Left cardiac atrium (tissue), 4 donors: ENCODE measurements around the gene TNNI3K. TPM values are rescaled to one million over a fixed set of nuclear protein-coding genes. Genes with fewer than 3 reads are reported as not detected.
A peak's percentile ranks its signal among the peaks of the same experiment; 100 is the strongest.

Experiments used
- ATAC-seq, 2 donors: fragments of 200-7000 bp; cut with Tn5 transposase; one replicate each; pipeline ENCODE4 v1.9.1; 2020; ENCODE audit warnings: mild to moderate bottlenecking in 2 of 2, moderate library complexity in 2 of 2
- DNase-seq: peaks from one replicate; pipeline ENCODE4 v3.0.0-alpha.2; 2020
- intact Hi-C, 2 donors: fragments of 100-400 bp; cut with DNase I; formaldehyde crosslinking; loops; one replicate each; pipeline versions ENCODE4 v1.14.1 to v1.15.1; 2022 to 2023
- total RNA-seq, 2 donors: library from RNA; stranded (reverse); fragmentation: NEBNext Ultra II Directional; extraction: Animal tissue kit (Norgen Biotek cat#: 25700); gene quantifications; one replicate each; pipeline ENCODE4 v1.2.1, GENCODE V29; 2021
- donor health status: DM: no; HTN: yes; CAD: no.
- donor health status: DM: no; HTN: yes; CAD: no; lungs with severe emphysema.
- donor health status: DM: yes; HTN: yes; CAD: no.
- donor health status: Dilated cardiomyopathy.

Gene TNNI3K
- total RNA-seq, 2 donors from 2014 or later, result 4.8 to 33.0 TPM

DNA sequence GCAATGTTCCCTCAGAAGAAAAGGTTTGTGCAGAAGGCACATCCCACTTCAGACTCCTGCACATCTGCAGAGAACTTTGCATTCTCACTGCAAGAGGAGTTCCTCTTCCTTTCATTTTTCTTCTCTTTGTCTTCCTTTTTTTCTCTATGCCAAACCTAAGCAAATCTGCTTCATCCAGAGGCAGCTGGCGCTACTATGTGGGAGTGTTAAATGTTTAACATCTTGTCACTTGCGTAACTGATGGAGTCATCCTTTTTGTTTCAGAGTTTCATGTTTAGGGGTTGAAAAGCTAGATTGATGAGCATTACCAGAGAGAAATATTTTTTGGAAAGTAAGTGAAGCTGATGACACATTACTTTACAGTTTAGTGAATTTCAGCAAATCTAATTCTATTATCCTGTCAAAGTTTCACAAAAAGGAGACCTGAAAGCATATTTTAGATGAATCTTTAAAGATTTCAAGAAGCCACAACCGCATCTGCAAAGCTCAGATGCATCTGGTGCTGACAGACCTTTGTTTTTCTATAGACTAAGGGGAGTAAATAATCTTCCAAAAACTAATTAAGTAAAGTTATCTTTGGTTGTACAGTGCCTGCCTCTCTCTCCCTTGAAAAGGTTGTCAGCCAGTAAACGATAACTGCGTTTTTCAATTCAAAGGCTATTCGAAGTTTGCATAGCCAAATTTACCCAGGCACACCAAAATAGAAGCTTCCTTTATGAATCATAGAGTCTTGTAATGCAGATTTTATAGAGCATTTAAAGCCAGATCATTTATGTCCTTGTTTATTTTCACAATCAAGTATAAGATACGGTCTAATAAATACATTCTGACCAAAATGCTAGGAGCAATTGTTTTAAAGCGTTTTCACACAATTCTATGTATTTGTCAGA is 278.5 kb downstream of the TNNI3K start:
- ATAC-seq, result peak in 1 of 2 donors; percentile 23
- DNase-seq, result no peak
- intact Hi-C loops, result no loop called here

DNA sequence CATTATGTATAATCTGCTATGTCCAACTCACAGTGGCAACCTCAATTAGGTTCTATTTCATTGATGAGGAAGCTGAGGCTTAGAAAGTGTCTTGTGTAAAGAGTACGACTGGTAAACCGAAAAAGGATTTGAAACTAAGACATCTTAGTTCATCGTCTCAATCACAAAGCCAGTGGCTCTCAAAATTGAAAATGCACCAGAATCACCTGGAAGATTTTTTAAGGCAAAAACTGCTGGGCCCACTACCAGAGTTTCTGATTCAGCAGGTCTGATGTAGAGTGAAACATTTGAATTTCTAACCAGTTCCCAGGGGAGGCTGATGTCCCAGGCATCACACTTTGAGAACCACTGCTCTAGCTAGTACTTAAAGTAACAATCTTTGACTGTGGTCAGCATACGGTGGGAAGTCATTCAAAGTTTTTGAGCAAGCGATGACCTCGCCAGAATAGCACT is 282.4 kb downstream of the TNNI3K start:
- intact Hi-C loops, result no loop called here

DNA sequence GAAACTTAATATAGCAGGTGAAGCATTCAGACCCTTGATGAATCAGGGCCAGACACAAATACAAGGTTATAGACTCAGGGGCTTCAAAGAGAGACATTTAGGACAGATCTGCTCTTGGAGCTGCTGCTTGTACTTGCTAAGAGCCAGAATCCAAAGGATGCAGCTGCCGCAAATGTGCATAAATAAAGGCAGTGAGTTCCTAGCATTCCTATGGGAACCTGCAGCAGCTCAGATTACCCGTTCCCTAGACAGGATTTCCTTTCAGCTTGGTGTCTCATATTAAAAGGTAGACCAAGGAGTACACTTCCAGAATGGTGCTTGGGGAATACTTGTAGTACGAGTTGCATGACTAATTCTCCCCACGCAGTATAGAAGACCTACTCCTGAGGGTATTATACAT is 287.0 kb downstream of the TNNI3K start:
- ATAC-seq (no peak), DNase-seq (no peak)
- intact Hi-C loops, result no loop called here

More for the DNA sequence above, 282.4 kb downstream of the TNNI3K start:
- ATAC-seq (no peak), DNase-seq (no peak)

DNA sequence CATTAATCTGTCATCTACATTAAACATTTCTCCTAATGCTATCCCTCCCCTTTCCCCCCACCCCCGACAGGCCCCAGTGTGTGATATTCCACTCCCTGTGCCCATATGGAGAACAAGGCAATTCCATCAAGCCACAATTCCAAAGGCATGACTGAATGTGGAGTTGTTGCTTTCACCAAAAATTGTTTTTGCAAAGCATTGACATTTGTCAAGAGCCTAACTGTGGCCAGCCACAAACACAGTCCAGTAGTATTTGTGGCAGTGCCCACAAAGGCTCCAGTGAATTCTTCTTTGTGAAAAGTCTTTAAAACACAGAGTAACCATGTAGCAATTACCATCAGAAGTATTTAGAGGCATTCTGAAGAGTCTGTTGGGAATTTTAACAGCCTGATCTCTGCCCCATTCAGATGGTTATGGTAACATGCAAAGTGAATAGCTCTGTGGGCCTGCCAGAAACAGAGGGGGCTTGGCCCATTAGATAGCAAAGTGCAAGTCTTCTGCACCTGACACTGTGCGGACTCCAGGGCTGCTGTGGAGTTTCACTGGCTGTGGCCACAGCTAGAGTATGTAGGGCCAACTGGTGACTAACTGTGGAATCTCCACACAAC is 288.8 kb downstream of the TNNI3K start:
- intact Hi-C loops, result no loop called here
- no peak for ATAC-seq
- no peak for DNase-seq

DNA sequence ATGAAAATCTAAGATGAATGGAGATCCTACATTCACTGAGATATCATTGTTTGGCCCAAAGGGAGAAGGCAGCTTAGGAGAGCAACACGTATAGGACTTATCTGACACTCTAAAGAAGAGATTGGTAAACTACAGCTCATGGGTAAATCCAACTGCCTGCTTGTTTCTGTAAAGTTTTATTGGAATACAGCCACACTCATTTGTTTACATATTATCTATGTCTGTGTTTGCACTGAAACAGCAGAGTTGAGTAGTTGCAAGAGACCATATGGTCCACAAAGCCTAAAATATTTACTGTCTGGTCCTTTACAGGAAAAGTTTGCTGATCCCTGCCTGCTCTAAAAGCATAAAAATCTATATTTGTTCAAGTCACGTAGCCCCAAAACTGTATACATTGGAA is 291.5 kb downstream of the TNNI3K start:
- intact Hi-C loops, result no loop called here
- ATAC-seq (no peak), DNase-seq (no peak)

DNA sequence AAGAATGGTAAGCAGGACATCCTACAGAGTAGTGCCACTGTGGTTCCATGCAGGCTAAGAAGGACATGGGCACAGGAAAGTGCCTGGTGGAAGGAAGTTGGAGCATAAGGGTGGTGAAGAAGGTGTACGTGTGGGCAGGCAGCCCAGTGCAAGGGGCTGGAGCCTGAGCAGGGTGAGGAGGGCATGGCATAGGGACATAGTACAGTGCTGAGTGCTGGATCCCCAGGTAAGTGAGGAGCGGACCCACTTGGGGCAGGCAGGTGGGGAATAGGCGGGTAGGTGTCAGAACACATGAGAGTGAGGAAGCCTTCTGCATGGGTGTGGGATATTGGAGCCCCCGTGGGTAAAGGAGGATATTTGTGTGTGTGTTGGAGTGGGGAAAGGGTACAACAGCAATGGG is 292.9 kb downstream of the TNNI3K start:
- ATAC-seq (no peak), DNase-seq (no peak)
- intact Hi-C loops, result no loop called here

DNA sequence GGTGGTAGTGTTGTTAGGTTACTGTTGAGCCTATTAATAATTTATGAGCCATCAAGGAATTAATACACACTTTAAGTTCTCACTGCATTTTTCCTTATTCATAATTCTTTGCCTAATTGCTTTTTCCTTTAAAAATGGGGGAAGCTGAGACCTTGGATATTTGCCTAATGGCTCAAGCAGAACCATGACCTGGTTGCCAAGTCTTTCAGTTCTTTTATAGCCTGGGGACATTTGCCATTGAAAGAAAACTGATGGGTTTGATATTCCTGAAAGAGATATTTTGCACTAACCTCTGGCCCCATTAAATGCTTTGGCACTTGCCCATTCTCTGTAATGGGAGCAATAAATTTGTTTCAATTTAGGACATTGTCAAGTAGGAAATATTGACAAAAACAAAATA is 295.7 kb downstream of the TNNI3K start:
- ATAC-seq (no peak), DNase-seq (no peak)
- intact Hi-C loops, result no loop called here

DNA sequence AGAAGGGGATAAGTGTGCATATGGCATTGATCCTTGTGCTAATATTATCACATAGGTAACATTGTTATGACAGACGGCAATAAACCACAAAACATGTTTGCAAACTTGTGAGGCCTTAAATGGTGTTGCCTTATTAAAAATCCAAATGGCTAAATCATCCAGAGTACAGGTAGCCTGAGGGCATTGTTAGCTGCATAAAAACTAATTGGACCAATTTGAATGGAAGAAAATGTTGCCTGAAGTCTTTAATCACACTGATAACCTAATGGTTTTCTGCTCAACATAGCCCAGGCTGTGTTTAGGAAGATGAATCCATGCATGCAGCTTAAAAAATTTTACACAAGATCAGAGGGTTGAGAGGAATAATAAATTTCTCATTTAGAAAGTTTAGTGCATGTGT is 296.6 kb downstream of the TNNI3K start:
- intact Hi-C loops, result no loop called here
- no peak for DNase-seq
- ATAC-seq, result no peak

DNA sequence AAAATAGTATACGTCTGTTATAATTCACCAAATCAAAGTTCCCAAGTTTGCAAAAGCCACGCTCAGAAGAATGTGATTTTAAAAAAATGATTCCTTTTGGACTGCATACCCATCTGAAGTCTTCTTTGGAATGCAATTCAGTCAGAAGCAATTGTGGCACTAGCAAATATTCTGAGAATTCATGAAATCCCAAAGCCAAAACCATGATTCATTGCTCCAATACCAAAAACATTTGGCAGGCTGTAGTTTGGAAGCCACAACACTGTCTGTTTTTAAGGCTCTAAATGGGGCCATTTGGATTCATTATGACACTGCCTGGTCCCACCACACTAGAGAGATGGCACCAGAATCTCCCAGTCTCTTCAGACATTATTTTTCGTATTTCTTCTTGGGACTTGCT is 299.1 kb downstream of the TNNI3K start:
- intact Hi-C loops, result no loop called here

DNA sequence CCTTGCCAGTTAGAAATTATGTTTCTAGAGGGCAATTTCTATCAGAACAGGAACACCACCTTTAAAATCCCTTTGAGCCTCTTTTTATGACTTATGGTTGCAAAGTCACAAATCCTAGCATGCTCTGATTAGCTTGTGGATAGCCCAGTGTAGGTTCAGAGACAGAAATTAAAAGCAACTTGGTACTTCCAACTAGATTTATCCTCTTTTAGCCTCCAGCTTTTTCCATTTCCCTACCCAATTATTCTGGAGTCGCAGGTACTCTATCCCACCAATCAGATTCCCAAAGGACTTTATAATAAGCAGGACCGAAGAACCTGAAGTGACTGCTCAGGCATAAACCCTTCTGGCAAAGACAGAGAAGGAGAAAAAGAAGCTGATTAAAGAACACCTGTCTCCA is 310.6 kb downstream of the TNNI3K start:
- intact Hi-C loops, result no loop called here
- ATAC-seq, result no peak
- no peak for DNase-seq

More for the DNA sequence above, 299.1 kb downstream of the TNNI3K start:
- DNase-seq, result no peak
- ATAC-seq, result no peak

DNA sequence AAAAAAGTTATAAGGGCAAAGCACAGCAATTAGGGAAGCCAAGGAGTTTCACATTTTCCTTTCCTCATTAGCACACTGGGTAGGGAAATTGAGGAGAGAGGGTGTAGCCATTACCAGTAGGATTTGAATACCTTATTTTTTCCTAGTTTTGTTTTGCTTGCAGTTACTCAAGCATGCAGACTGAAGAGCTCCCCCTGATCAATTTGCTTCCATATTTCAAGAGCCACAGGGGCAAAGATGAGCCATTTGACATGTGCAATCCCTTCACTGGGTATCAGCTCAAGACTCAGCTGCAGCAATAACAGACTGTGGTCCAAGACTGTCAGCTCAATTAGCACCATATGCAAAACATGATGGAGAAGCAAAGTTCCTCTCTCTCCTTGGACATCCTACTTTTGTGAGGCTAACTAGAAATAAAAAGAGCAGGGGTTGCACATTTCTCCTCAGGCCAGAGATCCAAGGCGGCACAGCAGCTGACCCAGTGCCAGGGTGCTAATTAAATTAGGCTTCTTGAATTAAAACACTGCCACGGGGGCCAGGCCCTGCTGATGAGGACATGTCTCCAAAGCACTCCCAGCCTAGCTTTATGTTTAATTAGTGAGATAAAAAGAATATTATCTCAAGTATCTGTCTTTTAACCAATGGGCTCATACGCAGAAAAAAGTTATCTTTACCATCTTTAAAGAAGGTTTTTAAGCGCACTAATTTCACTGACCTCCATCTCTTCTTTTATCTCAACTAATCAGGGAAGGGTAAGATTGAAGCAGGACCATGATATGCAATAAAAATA is 314.0 kb downstream of the TNNI3K start:
- DNase-seq, result no peak

DNA sequence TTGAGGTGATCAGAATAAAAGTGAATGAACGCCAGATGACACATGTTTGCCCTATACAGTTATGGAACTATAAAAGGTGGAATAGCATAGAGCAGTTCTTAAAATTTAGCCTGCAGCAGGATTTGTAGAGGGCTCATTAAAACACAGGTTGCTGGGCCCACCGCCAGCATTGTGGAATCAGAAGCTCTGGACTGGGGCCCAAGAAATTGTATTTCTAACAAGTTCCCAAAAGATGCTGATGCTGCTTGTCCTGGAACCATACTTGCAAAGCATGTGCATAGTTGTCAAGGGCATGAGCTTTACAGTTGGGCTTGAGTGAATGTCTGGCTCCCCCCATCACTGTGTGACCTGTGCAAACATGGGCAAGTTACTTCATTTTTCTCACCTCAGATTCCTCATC is 314.7 kb downstream of the TNNI3K start:
- DNase-seq (no peak), ATAC-seq (no peak)
- intact Hi-C loops, result no loop called here

More for the DNA sequence above, 314.0 kb downstream of the TNNI3K start:
- ATAC-seq, result no peak
- intact Hi-C loops, result no loop called here

DNA sequence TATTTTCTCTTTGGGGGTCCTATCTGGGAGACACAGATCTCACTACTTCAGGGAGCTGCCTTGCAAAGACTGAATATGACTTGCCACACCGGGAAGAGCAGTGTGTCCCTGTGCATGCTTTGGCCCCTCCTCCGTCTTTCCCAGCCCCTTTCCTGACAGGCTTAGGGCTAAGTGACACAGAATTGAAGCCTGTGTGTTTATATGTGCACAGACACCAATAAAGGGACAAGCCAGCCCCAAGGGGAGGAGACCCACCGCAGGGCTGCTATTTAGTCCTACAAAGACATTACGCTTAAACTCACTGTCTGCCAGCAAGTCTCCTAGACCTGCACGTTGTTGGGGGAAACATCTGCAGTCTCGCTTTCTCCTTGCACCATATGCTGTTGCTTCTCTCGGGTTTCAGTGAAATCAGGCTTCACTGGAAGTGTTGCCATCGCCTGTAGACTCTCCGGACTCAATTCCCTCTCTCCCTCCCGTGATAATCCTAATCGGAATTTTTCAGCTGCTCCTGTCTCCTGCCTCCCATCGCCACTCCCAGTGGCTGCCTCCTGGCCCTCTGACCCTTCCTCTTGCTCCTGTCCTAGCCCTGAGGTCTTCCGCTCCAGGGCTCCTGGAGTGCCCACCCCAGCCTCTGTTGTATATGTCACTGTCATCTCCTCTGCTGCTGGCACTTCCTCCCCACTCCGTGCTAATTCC is 335.8 kb downstream of the TNNI3K start:
- ATAC-seq, result no peak
- no peak for DNase-seq
- intact Hi-C loops, result no loop called here

DNA sequence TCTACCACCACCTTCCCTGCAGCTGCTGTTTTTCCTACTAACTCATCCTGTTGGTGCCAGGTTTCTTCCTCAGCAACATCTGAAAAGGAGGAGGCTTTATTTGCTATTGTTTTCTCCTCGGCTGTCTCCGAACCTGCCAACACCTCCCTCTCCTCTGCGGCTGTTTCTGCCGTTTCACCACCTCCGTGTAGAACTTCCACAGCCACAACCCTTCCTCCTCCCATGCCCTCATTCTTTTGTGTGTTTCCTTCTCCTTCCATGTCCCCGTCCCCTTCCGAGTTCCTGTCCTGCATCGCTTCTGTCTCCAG is 336.3 kb downstream of the TNNI3K start:
- ATAC-seq (no peak), DNase-seq (no peak)
- intact Hi-C loops, result no loop called here

DNA sequence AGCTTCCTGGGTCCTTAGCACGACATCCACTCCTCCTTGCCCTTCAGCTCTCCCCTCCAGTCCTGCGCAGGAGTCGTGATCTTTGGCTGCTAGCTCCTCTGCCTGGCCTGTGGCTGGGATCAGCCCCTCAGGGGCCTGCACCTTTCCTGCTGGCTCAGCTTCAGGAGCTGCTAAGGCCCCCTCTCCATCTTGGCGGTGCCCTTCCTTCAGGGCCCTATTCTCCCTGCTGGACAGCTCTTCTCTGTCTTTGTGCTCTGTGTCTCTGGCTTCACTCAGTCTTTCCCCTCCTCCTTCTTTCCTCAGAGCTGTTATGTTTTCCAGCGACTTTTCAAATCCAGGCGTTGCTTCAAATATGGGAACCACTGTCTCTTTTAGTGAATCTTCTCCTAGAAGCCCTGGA is 336.7 kb downstream of the TNNI3K start:
- no peak for DNase-seq
- intact Hi-C loops, result no loop called here
- no peak for ATAC-seq

DNA sequence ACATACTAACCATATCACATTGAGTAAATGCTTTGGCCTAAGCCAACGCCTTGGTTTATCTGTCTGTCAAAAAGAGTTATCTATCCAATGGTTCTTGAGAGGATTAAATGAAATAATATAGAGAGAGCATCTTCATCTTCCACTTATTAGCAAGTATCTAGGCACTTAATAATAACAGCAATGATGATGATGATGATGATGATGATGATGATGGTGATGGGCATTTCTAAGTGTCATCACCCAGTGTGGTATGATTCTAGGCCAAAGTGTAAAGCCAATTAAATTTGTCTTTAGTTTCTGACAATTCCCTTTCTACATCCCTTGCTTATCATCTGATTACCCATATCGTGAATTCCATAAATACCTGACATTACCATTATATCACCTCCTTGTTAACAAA is 342.9 kb downstream of the TNNI3K start:
- intact Hi-C loops, result no loop called here
- ATAC-seq (no peak), DNase-seq (no peak)

DNA sequence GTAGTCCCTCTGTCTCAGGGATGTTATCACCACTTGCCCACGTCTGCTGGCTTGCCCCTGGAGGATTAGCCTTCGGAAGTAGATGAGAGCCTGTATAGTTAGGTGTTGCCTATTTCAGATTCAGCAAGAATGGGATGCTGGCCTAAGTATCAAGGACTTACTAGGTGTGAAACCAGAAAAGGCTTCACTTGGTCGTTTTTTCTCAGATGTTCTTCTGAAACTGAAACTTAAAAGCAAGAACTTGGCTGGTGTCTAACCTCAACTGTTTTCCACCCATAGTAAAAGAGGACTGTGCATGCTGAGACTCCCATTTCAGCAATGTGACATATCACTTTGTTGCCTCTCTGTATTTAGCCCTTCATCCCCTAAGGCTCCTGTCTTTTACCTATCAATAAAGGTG is 344.2 kb downstream of the TNNI3K start:
- intact Hi-C loops, result no loop called here
- no peak for DNase-seq
- no peak for ATAC-seq

DNA sequence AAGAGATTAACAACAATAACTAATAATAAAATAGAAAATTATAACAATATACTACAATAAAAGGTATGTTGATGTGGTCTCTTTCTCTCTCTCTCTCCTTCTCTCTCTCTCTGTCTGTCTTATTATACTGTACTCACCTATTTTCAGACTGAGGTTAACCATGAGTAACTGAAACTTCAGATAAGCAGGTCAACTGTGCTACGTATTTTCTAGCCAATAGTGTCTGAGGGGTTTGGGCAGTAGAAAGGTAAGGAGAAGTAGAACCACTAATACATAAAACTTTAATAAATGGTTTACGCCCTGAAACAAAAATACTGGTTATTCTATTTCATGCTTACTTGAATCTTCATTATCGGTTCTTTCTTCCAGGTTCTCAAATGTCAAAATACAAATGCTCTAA is 348.2 kb downstream of the TNNI3K start:
- ATAC-seq (no peak), DNase-seq (no peak)
- intact Hi-C loops, result no loop called here

DNA sequence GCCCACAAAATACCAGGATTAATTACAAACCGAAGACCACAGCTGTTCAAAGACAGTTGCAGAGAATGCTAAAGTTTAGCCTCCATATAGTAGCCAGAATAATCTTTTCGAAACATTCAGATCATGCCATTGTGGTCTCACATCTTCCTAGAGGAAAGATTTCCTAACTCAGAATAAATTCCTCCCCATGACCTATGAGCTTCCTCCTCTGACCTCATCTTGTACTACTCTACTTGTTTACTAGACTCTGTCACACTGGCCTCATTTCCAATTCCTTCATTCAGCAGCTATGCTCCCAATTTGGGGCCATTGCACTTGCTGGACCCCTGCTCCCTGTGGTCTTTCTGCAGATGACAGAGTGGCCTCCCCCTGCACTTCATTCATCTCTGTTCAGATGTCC is 349.0 kb downstream of the TNNI3K start:
- ATAC-seq (no peak), DNase-seq (no peak)
- intact Hi-C loops, result no loop called here
